ENCODE results near the gene TFF1.

GRCh38 chr21:42390193-42390592 is 23.9 kb upstream of the TFF1 start:
- TF ChIP-seq ZBTB7A (tag by site-specific recombination; IDR thresholded peaks at IDR 0.05; ENCODE audit: low read depth): no peak
- TF ChIP-seq ELK4 (IDR thresholded peaks at IDR 0.05; ENCODE audit: borderline replicate concordance, low read depth, low read length): no peak
- TF ChIP-seq, protein P1, sequence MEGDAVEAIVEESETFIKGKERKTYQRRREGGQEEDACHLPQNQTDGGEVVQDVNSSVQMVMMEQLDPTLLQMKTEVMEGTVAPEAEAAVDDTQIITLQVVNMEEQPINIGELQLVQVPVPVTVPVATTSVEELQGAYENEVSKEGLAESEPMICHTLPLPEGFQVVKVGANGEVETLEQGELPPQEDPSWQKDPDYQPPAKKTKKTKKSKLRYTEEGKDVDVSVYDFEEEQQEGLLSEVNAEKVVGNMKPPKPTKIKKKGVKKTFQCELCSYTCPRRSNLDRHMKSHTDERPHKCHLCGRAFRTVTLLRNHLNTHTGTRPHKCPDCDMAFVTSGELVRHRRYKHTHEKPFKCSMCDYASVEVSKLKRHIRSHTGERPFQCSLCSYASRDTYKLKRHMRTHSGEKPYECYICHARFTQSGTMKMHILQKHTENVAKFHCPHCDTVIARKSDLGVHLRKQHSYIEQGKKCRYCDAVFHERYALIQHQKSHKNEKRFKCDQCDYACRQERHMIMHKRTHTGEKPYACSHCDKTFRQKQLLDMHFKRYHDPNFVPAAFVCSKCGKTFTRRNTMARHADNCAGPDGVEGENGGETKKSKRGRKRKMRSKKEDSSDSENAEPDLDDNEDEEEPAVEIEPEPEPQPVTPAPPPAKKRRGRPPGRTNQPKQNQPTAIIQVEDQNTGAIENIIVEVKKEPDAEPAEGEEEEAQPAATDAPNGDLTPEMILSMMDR (tag by site-specific recombination; IDR thresholded peaks at IDR 0.05): no peak
- TF ChIP-seq, protein P2, sequence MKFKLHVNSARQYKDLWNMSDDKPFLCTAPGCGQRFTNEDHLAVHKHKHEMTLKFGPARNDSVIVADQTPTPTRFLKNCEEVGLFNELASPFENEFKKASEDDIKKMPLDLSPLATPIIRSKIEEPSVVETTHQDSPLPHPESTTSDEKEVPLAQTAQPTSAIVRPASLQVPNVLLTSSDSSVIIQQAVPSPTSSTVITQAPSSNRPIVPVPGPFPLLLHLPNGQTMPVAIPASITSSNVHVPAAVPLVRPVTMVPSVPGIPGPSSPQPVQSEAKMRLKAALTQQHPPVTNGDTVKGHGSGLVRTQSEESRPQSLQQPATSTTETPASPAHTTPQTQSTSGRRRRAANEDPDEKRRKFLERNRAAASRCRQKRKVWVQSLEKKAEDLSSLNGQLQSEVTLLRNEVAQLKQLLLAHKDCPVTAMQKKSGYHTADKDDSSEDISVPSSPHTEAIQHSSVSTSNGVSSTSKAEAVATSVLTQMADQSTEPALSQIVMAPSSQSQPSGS (tag by site-specific recombination; IDR thresholded peaks at IDR 0.05; ENCODE audit: low read depth): no peak
